IMR-90 (cell line): ENCODE measurements around the gene MT3. TPM values are rescaled to one million over a fixed set of nuclear protein-coding genes. Genes with fewer than 3 reads are reported as not detected.
A peak's percentile ranks its signal among the peaks of the same experiment; 100 is the strongest.

Experiments used
- ATAC-seq: fragments of 200-7000 bp; cut with Tn5 transposase; 2 replicates; pipeline ENCODE4 v1.9.1; 2020; ENCODE audit warnings: low read depth, mild to moderate bottlenecking, moderate library complexity
- BruUV-seq: library from RNA; stranded (reverse); fragments of 400-500 nt; replicated peaks from 2 replicates; lab custom pipeline; 2021; lab: Mats Ljungman, UMichigan
- CTCF ChIA-PET: fragments of 300-600 bp; formaldehyde crosslinking; extraction: SDS; loops from one replicate; lab custom pipeline; 2021; ENCODE audit warnings: antibody characterized with exemption; lab: Yijun Ruan, JAX
- POLR2A ChIA-PET: fragments of 300-600 bp; sonication (Branson Sonifier 250); formaldehyde crosslinking; loops from one replicate; lab custom pipeline; 2022; ENCODE audit warnings: antibody characterized with exemption; ENCODE audit not compliant: unreplicated experiment; lab: Charles Lee
- DNase-seq: peaks from one replicate; pipeline ENCODE4 v3.0.0; 2013
- H2AFZ ChIP-seq: replicated peaks from 2 replicates; pipeline ENCODE3; 2013; ENCODE audit warnings: low read length, mild to moderate bottlenecking; ENCODE audit not compliant: poor library complexity
- H2AK5ac ChIP-seq: 2 replicates; pipeline ENCODE4 v1.6.1; 2013; ENCODE audit warnings: low read depth, low read length, inconsistent platforms
- H2AK9ac ChIP-seq: replicated peaks from 2 replicates; pipeline ENCODE3; 2013; ENCODE audit warnings: mild to moderate bottlenecking, low read depth, low read length, moderate library complexity; ENCODE audit not compliant: poor library complexity
- H2BK120ac ChIP-seq: 2 replicates; pipeline ENCODE4 v1.6.1; 2013; ENCODE audit warnings: low read depth, low read length, inconsistent platforms
- H2BK15ac ChIP-seq: 3 replicates; pipeline ENCODE4 v1.6.1; 2013; ENCODE audit warnings: low read depth, low read length, inconsistent platforms
- H2BK20ac ChIP-seq: 2 replicates; pipeline ENCODE4 v1.6.1; 2013; ENCODE audit warnings: low read depth, mild to moderate bottlenecking, inconsistent platforms, low read length, moderate library complexity
- H2BK5ac ChIP-seq: 2 replicates; pipeline ENCODE4 v1.6.1; 2013; ENCODE audit warnings: mild to moderate bottlenecking, low read depth, low read length, inconsistent platforms; ENCODE audit not compliant: poor library complexity, severe bottlenecking
- H3K14ac ChIP-seq: replicated peaks from 2 replicates; pipeline ENCODE4 v1.6.1; 2013; ENCODE audit warnings: low read depth, low read length, inconsistent platforms
- H3K18ac ChIP-seq: 2 replicates; pipeline ENCODE4 v1.6.1; 2013; ENCODE audit warnings: low read depth, low read length, control low read depth
- H3K23ac ChIP-seq: 2 replicates; pipeline ENCODE4 v1.6.1; 2013; ENCODE audit warnings: low read depth, low read length, inconsistent platforms
- H3K27ac ChIP-seq: 2 replicates; pipeline ENCODE4 v1.5.1; 2013; ENCODE audit warnings: mild to moderate bottlenecking, control low read depth, low read length; ENCODE audit not compliant: insufficient read depth
- H3K27me3 ChIP-seq: 2 replicates; pipeline ENCODE4 v1.6.1; 2013; ENCODE audit warnings: low read length; ENCODE audit not compliant: control insufficient read depth, insufficient read depth
- H3K36me3 ChIP-seq: 2 replicates; pipeline ENCODE4 v1.6.1; 2013; ENCODE audit warnings: low read length, mixed read lengths; ENCODE audit not compliant: control insufficient read depth, insufficient read depth
- H3K4ac ChIP-seq: 2 replicates; pipeline ENCODE4 v1.6.1; 2013; ENCODE audit warnings: low read depth, low read length, inconsistent platforms
- H3K4me1 ChIP-seq: 2 replicates; pipeline ENCODE4 v1.6.1; 2013; ENCODE audit warnings: low read length, mixed read lengths; ENCODE audit not compliant: control insufficient read depth, insufficient read depth
- H3K4me2 ChIP-seq: 2 replicates; pipeline ENCODE4 v1.6.1; 2013; ENCODE audit warnings: low read depth, mild to moderate bottlenecking, control low read depth, low read length, moderate library complexity
- H3K4me3 ChIP-seq: 2 replicates; pipeline ENCODE4 v1.5.1; 2013; ENCODE audit warnings: low read depth, mild to moderate bottlenecking, control low read depth, low read length, moderate library complexity; ENCODE audit not compliant: insufficient read depth
- H3K56ac ChIP-seq: 2 replicates; pipeline ENCODE4 v1.6.1; 2013; ENCODE audit warnings: low read length, inconsistent platforms; ENCODE audit not compliant: insufficient read depth; ENCODE audit errors: extremely low read depth
- H3K79me1 ChIP-seq, 2 experiments: 2 replicates each; pipeline ENCODE4 v1.6.1; 2013; ENCODE audit warnings: low read length in 2 of 2, inconsistent platforms in 1 of 2, low read depth in 1 of 2
- H3K9ac ChIP-seq: 2 replicates; pipeline ENCODE4 v1.6.1; 2013; ENCODE audit warnings: low read depth, low read length, control low read depth
- H3K9me1 ChIP-seq: 2 replicates; pipeline ENCODE4 v1.6.1; 2013; ENCODE audit warnings: low read length, inconsistent platforms; ENCODE audit not compliant: insufficient read depth
- H3K9me3 ChIP-seq: 2 replicates; pipeline ENCODE4 v1.6.1; 2013; ENCODE audit warnings: low read length; ENCODE audit not compliant: control insufficient read depth, insufficient read depth
- H4K20me1 ChIP-seq: 2 replicates; pipeline ENCODE4 v1.6.1; 2013; ENCODE audit warnings: low read length, inconsistent platforms; ENCODE audit not compliant: insufficient read depth
- H4K5ac ChIP-seq: 2 replicates; pipeline ENCODE4 v1.6.1; 2013; ENCODE audit warnings: mild to moderate bottlenecking, low read depth, low read length, control low read depth
- H4K8ac ChIP-seq, 2 experiments: 2 replicates each; pipeline ENCODE4 v1.6.1; 2013; ENCODE audit warnings: low read depth in 2 of 2, low read length in 2 of 2, control low read depth in 1 of 2, inconsistent platforms in 1 of 2
- H4K91ac ChIP-seq: 2 replicates; pipeline ENCODE4 v1.6.1; 2013; ENCODE audit warnings: low read depth, low read length, inconsistent platforms; ENCODE audit not compliant: insufficient read depth
- BHLHE40 ChIP-seq: fragments of 150-350 bp; IDR thresholded peaks from 2 replicates; pipeline ENCODE4 v1.6.1; 2016; ENCODE audit warnings: mild to moderate bottlenecking, low read depth, low read length
- CEBPB ChIP-seq: IDR thresholded peaks from 2 replicates; pipeline ENCODE4 v1.6.1; 2012; ENCODE audit warnings: low read depth, low read length, improper control_type of control experiment
- CTCF ChIP-seq: conservative IDR thresholded peaks from 2 replicates; pipeline ENCODE4 v1.5.1; 2012; ENCODE audit warnings: mild to moderate bottlenecking, low read depth, low read length, improper control_type of control experiment
- ELK1 ChIP-seq: fragments of 150-350 bp; IDR thresholded peaks from 2 replicates; pipeline ENCODE4 v1.6.1; 2016; ENCODE audit warnings: low read depth, mild to moderate bottlenecking, low read length, moderate library complexity, borderline replicate concordance
- FOS ChIP-seq: fragments of 150-350 bp; IDR thresholded peaks from 2 replicates; pipeline ENCODE4 v1.6.1; 2016; ENCODE audit warnings: low read depth, low read length
- MAFK ChIP-seq: IDR thresholded peaks from 2 replicates; pipeline ENCODE4 v1.6.1; 2012; ENCODE audit warnings: low read depth, low read length, improper control_type of control experiment
- MAZ ChIP-seq: IDR thresholded peaks from 2 replicates; pipeline ENCODE4 v1.6.1; 2012; ENCODE audit warnings: low read depth, mild to moderate bottlenecking, low read length, improper control_type of control experiment, moderate library complexity, borderline replicate concordance
- MXI1 ChIP-seq: IDR thresholded peaks from 2 replicates; pipeline ENCODE4 v1.6.1; 2012; ENCODE audit warnings: low read depth, mild to moderate bottlenecking, low read length, moderate library complexity, borderline replicate concordance
- NFE2L2 ChIP-seq: fragments of 150-350 bp; IDR thresholded peaks from 2 replicates; pipeline ENCODE4 v1.6.1; 2016; ENCODE audit warnings: low read depth, mild to moderate bottlenecking, low read length
- POLR2A ChIP-seq: IDR thresholded peaks from 2 replicates; pipeline ENCODE4 v1.6.1; 2012; ENCODE audit warnings: mild to moderate bottlenecking, low read depth, low read length
- RCOR1 ChIP-seq: IDR thresholded peaks from 2 replicates; pipeline ENCODE4 v1.6.1; 2012; ENCODE audit warnings: mild to moderate bottlenecking, low read length, improper control_type of control experiment; ENCODE audit not compliant: insufficient replicate concordance
- RFX5 ChIP-seq: IDR thresholded peaks from 2 replicates; pipeline ENCODE4 v1.8.0; 2012; ENCODE audit warnings: low read depth, mild to moderate bottlenecking, low read length, moderate library complexity
- SMC3 ChIP-seq: fragments of 150-350 bp; IDR thresholded peaks from 2 replicates; pipeline ENCODE4 v1.6.1; 2016; ENCODE audit warnings: low read depth, mild to moderate bottlenecking, antibody characterized with exemption, low read length, moderate library complexity
- USF2 ChIP-seq: fragments of 150-350 bp; IDR thresholded peaks from 2 replicates; pipeline ENCODE4 v1.6.1; 2017; ENCODE audit warnings: mild to moderate bottlenecking, antibody characterized with exemption, low read length, low read depth
- WGBS, 2 experiments: methylation state at CpG; one replicate each; pipeline versions ENCODE4 v1.1.5 to v1.1.7; 2013; ENCODE audit warnings: missing lambda C conversion rate in 2 of 2; ENCODE audit not compliant: insufficient read length in 1 of 2; ENCODE audit errors: extremely low coverage in 2 of 2; 5-methylcytosine and 5-hydroxymethylcytosine counted together
- dilution Hi-C: fragments of 300-500 bp; cut with HindIII; formaldehyde crosslinking; loops from one replicate; pipeline ENCODE4 v1.14.3; 2018; ENCODE audit warnings: low sequenced_read_pairs; ENCODE audit not compliant: unreplicated experiment
- in situ Hi-C: fragments of 300-500 bp; cut with MboI; formaldehyde crosslinking; loops from 3 replicates; pipeline ENCODE4 v1.14.3; 2019; ENCODE audit warnings: low sequenced_read_pairs, inconsistent platforms, mixed read lengths
- intact Hi-C: fragments of 100-400 bp; cut with micrococcal nuclease; formaldehyde crosslinking; loops from 2 replicates; pipeline ENCODE4 v1.10.0; 2022
- polyA plus RNA-seq, 3 experiments: library from polyadenylated mRNA; depleted of rRNA; stranded (reverse); fragments of >200 nt; gene quantifications; 2 replicates each; pipeline ENCODE4 v1.2.3, GENCODE V29; 2012; ENCODE audit warnings: low replicate concordance in 1 of 3
- total RNA-seq: library from RNA; depleted of rRNA; stranded (reverse); fragments of >200 nt; gene quantifications from 2 replicates; pipeline ENCODE4 v1.2.3, GENCODE V29; 2012

The MT3 gene
- total and polyA plus RNA-seq, 2 of the 4 experiments (the other 2 are of a cell fraction), result 0.62 TPM; not detected in 1

- Histone ChIP-seq H3K36me3 (no peaks in the 10 kb centered on the region), H3K18ac (no peak overlapping the region), H4K91ac (no peak overlapping the region), H4K20me1 (no peaks in the 10 kb centered on the region), H3K9me1 (no peaks in the 10 kb centered on the region; the same call in 1 of the 2 replicates), H3K79me1 (no peaks in the 10 kb centered on the region), H2AFZ (no peak overlapping the region), H3K27me3 (peaks cover 10% of the 10 kb centered on the region), H3K4me1 (peaks cover 11% of the 10 kb centered on the region), H3K56ac (no peak overlapping the region), H2BK15ac (no peak overlapping the region), H3K27ac (no peak overlapping the region), H3K14ac (no peak overlapping the region), H2BK20ac (no peak overlapping the region), H2AK5ac (no peak overlapping the region), H3K9ac (no peak overlapping the region), H3K23ac (no peak overlapping the region), H4K5ac (no peak overlapping the region), H2BK5ac (no peak overlapping the region), H3K9me3 (no peaks in the 10 kb centered on the region), H2AK9ac (no peak overlapping the region), H3K4me2 (no peak overlapping the region), H3K4me3 (no peak overlapping the region), H3K4ac (no peak overlapping the region), H4K8ac (no peak overlapping the region), H2BK120ac (no peak overlapping the region)
- 100% methylated on average over 1 of the region's 5 CpGs; no CpG with 5 or more reads in 1 of the 2 experiments for WGBS, 2 experiments
- dilution Hi-C loops, result no loop called here
- in situ Hi-C loops, result loop anchor here (10.0 kb wide), 1 partner anchor 65 kb away; no protein-coding TSS in a partner anchor
- DNase-seq, result peak; percentile 28
- intact Hi-C loops, result no loop called here
- BruUV-seq, result no TSS peak
- no peak for ATAC-seq
- no peak for TF ChIP-seq MAZ
- no peak for TF ChIP-seq RCOR1
- no peak for TF ChIP-seq MXI1
- TF ChIP-seq CTCF, result no peak
- no peak for TF ChIP-seq ELK1
- TF ChIP-seq RFX5, result no peak
- no peak for TF ChIP-seq USF2
- TF ChIP-seq CEBPB, result no peak
- no peak for TF ChIP-seq POLR2A
- no peak for TF ChIP-seq NFE2L2
- TF ChIP-seq MAFK, result no peak
- no peak for TF ChIP-seq BHLHE40
- TF ChIP-seq SMC3, result no peak
- no peak for TF ChIP-seq FOS
- POLR2A ChIA-PET, result no interaction called here
- CTCF ChIA-PET, result no interaction called here
These were observed 39.5 kb upstream of the MT3 start for GRCh38 chr16:56549744-56550385.
